Measurements from ENCODE around the gene SLCO4A1.

DNA sequence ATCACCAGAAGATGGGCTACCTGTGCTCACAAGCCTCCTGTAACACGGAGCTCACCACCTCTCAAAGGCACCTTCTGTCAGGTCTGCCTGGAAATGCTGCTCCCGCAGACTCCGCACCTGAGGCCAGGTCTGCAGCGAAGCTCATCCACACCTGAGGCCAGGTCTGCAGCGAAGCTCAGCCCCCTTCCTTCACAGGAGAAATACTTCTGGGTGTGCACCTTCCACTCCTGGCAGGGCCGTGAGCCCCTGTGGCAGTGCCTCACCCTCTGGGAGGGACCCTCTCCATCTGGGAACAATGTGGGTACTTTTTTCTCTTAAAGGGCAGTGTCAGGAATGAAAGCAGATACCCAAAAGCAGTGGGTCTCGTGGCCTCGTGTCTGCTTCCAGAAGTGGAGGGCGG lies 1.4 kb upstream of the SLCO4A1 start:
- TF ChIP-seq, protein P1, sequence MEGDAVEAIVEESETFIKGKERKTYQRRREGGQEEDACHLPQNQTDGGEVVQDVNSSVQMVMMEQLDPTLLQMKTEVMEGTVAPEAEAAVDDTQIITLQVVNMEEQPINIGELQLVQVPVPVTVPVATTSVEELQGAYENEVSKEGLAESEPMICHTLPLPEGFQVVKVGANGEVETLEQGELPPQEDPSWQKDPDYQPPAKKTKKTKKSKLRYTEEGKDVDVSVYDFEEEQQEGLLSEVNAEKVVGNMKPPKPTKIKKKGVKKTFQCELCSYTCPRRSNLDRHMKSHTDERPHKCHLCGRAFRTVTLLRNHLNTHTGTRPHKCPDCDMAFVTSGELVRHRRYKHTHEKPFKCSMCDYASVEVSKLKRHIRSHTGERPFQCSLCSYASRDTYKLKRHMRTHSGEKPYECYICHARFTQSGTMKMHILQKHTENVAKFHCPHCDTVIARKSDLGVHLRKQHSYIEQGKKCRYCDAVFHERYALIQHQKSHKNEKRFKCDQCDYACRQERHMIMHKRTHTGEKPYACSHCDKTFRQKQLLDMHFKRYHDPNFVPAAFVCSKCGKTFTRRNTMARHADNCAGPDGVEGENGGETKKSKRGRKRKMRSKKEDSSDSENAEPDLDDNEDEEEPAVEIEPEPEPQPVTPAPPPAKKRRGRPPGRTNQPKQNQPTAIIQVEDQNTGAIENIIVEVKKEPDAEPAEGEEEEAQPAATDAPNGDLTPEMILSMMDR (IDR thresholded peaks at IDR 0.05), result no peak
- no peak for TF ChIP-seq ZFX (IDR thresholded peaks at IDR 0.05; ENCODE audit: borderline replicate concordance)
